SK-N-SH treated with all-trans-retinoic acid at 6 μM for 48 hours (cell line): ENCODE measurements around the gene GRK4.

ENCODE experiments used
- ATAC-seq: fragments of 200-7000 bp; cut with Tn5 transposase; 3 replicates; pipeline ENCODE4 v1.9.1; 2020; ENCODE audit warnings: mild to moderate bottlenecking, moderate library complexity
- ARNTL ChIP-seq: fragments of 450-650 bp; formaldehyde crosslinking; IDR thresholded peaks from 2 replicates; pipeline ENCODE4 v1.5.0; 2020; ENCODE audit warnings: low read depth, mild to moderate bottlenecking, moderate library complexity, borderline replicate concordance
- BACH2 ChIP-seq: fragments of 250-450 bp; sonication (Bioruptor Pico); IDR thresholded peaks from 2 replicates; pipeline ENCODE4 v1.9.0; 2021; ENCODE audit warnings: mild to moderate bottlenecking, borderline replicate concordance
- CREB5 ChIP-seq: fragments of 250-450 bp; sonication (Bioruptor Pico); IDR thresholded peaks from 2 replicates; pipeline ENCODE4 v1.5.1; 2020; ENCODE audit warnings: low read depth, mild to moderate bottlenecking, moderate library complexity
- CSDC2 ChIP-seq: fragments of 250-450 bp; sonication (Bioruptor Pico); IDR thresholded peaks from 2 replicates; pipeline ENCODE4 v1.5.0; 2020; ENCODE audit warnings: mild to moderate bottlenecking, moderate library complexity
- CSRNP3 ChIP-seq: fragments of 250-450 bp; sonication (Bioruptor Pico); IDR thresholded peaks from 2 replicates; pipeline ENCODE4 v1.5.1; 2021; ENCODE audit warnings: mild to moderate bottlenecking, moderate library complexity
- ESRRG ChIP-seq: fragments of 250-450 bp; sonication (Bioruptor Pico); IDR thresholded peaks from 2 replicates; pipeline ENCODE4 v1.6.1; 2021; ENCODE audit warnings: mild to moderate bottlenecking
- GLIS3 ChIP-seq: fragments of 250-450 bp; sonication (Bioruptor Pico); IDR thresholded peaks from 2 replicates; pipeline ENCODE4 v1.5.0; 2020; ENCODE audit warnings: mild to moderate bottlenecking, moderate library complexity
- ISL1 ChIP-seq: fragments of 250-450 bp; sonication (Bioruptor Pico); IDR thresholded peaks from 2 replicates; pipeline ENCODE4 v2.1.2; 2022; ENCODE audit warnings: mild to moderate bottlenecking, moderate library complexity
- OSR1 ChIP-seq: fragments of 250-450 bp; sonication (Bioruptor Pico); IDR thresholded peaks from 2 replicates; pipeline ENCODE4 v1.8.0; 2022; ENCODE audit warnings: moderate library complexity, mild to moderate bottlenecking, inconsistent platforms
- POU6F1 ChIP-seq: fragments of 250-450 bp; sonication (Bioruptor Pico); IDR thresholded peaks from 2 replicates; pipeline ENCODE4 v1.8.0; 2021; ENCODE audit warnings: low read depth, mild to moderate bottlenecking, moderate library complexity, borderline replicate concordance
- PPARA ChIP-seq: fragments of 250-450 bp; sonication (Bioruptor Pico); IDR thresholded peaks from 2 replicates; pipeline ENCODE4 v1.5.0; 2020; ENCODE audit warnings: mild to moderate bottlenecking, borderline replicate concordance
- RARB ChIP-seq: fragments of 250-450 bp; sonication (Bioruptor Pico); IDR thresholded peaks from 2 replicates; pipeline ENCODE4 v1.8.0; 2021; ENCODE audit warnings: mild to moderate bottlenecking, moderate library complexity
- SNAI2 ChIP-seq: fragments of 250-450 bp; sonication (Bioruptor Pico); IDR thresholded peaks from 2 replicates; pipeline ENCODE4 v1.5.0; 2020; ENCODE audit warnings: mild to moderate bottlenecking, moderate library complexity
- TCF4 ChIP-seq: fragments of 250-450 bp; sonication (Bioruptor Pico); IDR thresholded peaks from 2 replicates; pipeline ENCODE4 v1.8.0; 2021; ENCODE audit warnings: mild to moderate bottlenecking, moderate library complexity, borderline replicate concordance
- TOX ChIP-seq: fragments of 250-450 bp; sonication (Bioruptor Pico); IDR thresholded peaks from 2 replicates; pipeline ENCODE4 v1.8.0; 2021; ENCODE audit warnings: mild to moderate bottlenecking, moderate library complexity, borderline replicate concordance
- TSHZ2 ChIP-seq: fragments of 250-450 bp; sonication (Bioruptor Pico); IDR thresholded peaks from 2 replicates; pipeline ENCODE4 v1.5.0; 2020; ENCODE audit warnings: mild to moderate bottlenecking, moderate library complexity
- ZC3H10 ChIP-seq: fragments of 250-450 bp; sonication (Bioruptor Pico); IDR thresholded peaks from 2 replicates; pipeline ENCODE4 v1.5.1; 2021; ENCODE audit warnings: mild to moderate bottlenecking, moderate library complexity
- ZFP3 ChIP-seq: fragments of 250-450 bp; sonication (Bioruptor Pico); IDR thresholded peaks from 2 replicates; pipeline ENCODE4 v1.5.0; 2020; ENCODE audit warnings: mild to moderate bottlenecking, moderate library complexity
- ZFP30 ChIP-seq: fragments of 450-650 bp; formaldehyde crosslinking; IDR thresholded peaks from 2 replicates; pipeline ENCODE4 v1.5.0; 2022; ENCODE audit warnings: mild to moderate bottlenecking, moderate library complexity
- ZNF565 ChIP-seq: fragments of 450-650 bp; formaldehyde crosslinking; conservative IDR thresholded peaks from 2 replicates; pipeline ENCODE4 v1.5.0; 2020; ENCODE audit warnings: low read depth, mild to moderate bottlenecking, moderate library complexity
- ZNF70 ChIP-seq: fragments of 450-650 bp; formaldehyde crosslinking; IDR thresholded peaks from 2 replicates; pipeline ENCODE4 v1.5.0; 2020; ENCODE audit warnings: mild to moderate bottlenecking, moderate library complexity
- ZNF8 ChIP-seq: fragments of 450-650 bp; formaldehyde crosslinking; IDR thresholded peaks from 2 replicates; pipeline ENCODE4 v1.5.0; 2020; ENCODE audit warnings: mild to moderate bottlenecking, moderate library complexity

Gene GRK4

GRCh38 chr4:2947926-2948325, 15.4 kb upstream of the GRK4 start:
- ATAC-seq, result no peak
- no peak for TF ChIP-seq TCF4
- TF ChIP-seq CSRNP3 (CRISPR knock-in tag), result no peak
- no peak for TF ChIP-seq ZFP3 (CRISPR knock-in tag)
- TF ChIP-seq ESRRG (CRISPR knock-in tag), result no peak
- TF ChIP-seq OSR1, result no peak
- TF ChIP-seq ZNF565 (CRISPR knock-in tag), result no peak
- no peak for TF ChIP-seq TOX (CRISPR knock-in tag)
- TF ChIP-seq ZFP30 (CRISPR knock-in tag), result no peak
- no peak for TF ChIP-seq ZNF8 (CRISPR knock-in tag)
- no peak for TF ChIP-seq ARNTL
- no peak for TF ChIP-seq ZNF70 (CRISPR knock-in tag)
- no peak for TF ChIP-seq CSDC2 (CRISPR knock-in tag)
- no peak for TF ChIP-seq SNAI2 (CRISPR knock-in tag)
- no peak for TF ChIP-seq BACH2 (CRISPR knock-in tag)
- no peak for TF ChIP-seq POU6F1 (CRISPR knock-in tag)
- TF ChIP-seq TSHZ2 (CRISPR knock-in tag), result no peak
- TF ChIP-seq PPARA, result no peak

GRCh38 chr4:2948895-2949781, 14.2 kb upstream of the GRK4 start:
- peak; percentile 76 for ATAC-seq
- TF ChIP-seq ZFP3 (CRISPR knock-in tag) (no peak), TOX (CRISPR knock-in tag) (no peak), POU6F1 (CRISPR knock-in tag) (no peak)

GRCh38 chr4:2949782-2950125, 13.6 kb upstream of the GRK4 start:
- TF ChIP-seq POU6F1 (CRISPR knock-in tag) (no peak), CREB5 (no peak), CSDC2 (CRISPR knock-in tag) (no peak), OSR1 (no peak), RARB (CRISPR knock-in tag) (no peak), GLIS3 (no peak), ZC3H10 (CRISPR knock-in tag) (no peak), ZNF70 (CRISPR knock-in tag) (no peak), ISL1 (no peak), ZFP30 (CRISPR knock-in tag) (no peak), ARNTL (no peak), CSRNP3 (CRISPR knock-in tag) (no peak), TOX (CRISPR knock-in tag) (no peak)
- no peak for ATAC-seq
